GM12891 (cell line): ENCODE data around the gene AJUBA.
A peak's percentile ranks its signal among the peaks of the same experiment; 100 is the strongest.
"Not testable (repeated sequence)": the region's sequence is repeated elsewhere in the genome, so short reads cannot be mapped to it uniquely, and the experiment has no call there.

ENCODE experiments used
- DNase-seq: peaks from one replicate; pipeline ENCODE4 v3.0.0; 2011; ENCODE audit warnings: low spot score; ENCODE audit not compliant: insufficient read length
- FAIRE-seq: peaks from 2 replicates; lab custom pipeline; 2011; peaks lifted over from hg19 to GRCh38; lab: Jason Lieb, UNC
- PAX5 ChIP-seq: IDR thresholded peaks from 2 replicates; pipeline ENCODE4 v1.6.1; 2011; ENCODE audit warnings: low read length, moderate library complexity, mild to moderate bottlenecking; ENCODE audit not compliant: insufficient read depth, severe bottlenecking
- POLR2A ChIP-seq: IDR thresholded peaks from 2 replicates; pipeline ENCODE4 v1.6.1; 2011; ENCODE audit warnings: low read depth, low read length, control low read depth
- POLR2AphosphoS5 ChIP-seq: IDR thresholded peaks from 2 replicates; pipeline ENCODE4 v1.6.1; 2011; ENCODE audit warnings: low read depth, low read length, control low read depth
- POU2F2 ChIP-seq: IDR thresholded peaks from 2 replicates; pipeline ENCODE4 v1.6.1; 2011; ENCODE audit warnings: low read depth, mild to moderate bottlenecking, control low read depth, low read length, moderate library complexity
- SPI1 ChIP-seq: IDR thresholded peaks from 2 replicates; pipeline ENCODE4 v1.6.1; 2011; ENCODE audit warnings: low read depth, low read length, control low read depth
- TAF1 ChIP-seq: IDR thresholded peaks from 2 replicates; pipeline ENCODE4 v1.6.1; 2011; ENCODE audit warnings: low read depth, low read length, control low read depth

The AJUBA gene

GRCh38 chr14:23020143-23021128 lies 38.1 kb upstream of the AJUBA start:
- DNase-seq = no peak
- no peak for FAIRE-seq
- TF ChIP-seq PAX5 (no peak), POLR2A (no peak), POLR2AphosphoS5 (no peak), POU2F2 (no peak), TAF1 (no peak), SPI1 (no peak)

DNA sequence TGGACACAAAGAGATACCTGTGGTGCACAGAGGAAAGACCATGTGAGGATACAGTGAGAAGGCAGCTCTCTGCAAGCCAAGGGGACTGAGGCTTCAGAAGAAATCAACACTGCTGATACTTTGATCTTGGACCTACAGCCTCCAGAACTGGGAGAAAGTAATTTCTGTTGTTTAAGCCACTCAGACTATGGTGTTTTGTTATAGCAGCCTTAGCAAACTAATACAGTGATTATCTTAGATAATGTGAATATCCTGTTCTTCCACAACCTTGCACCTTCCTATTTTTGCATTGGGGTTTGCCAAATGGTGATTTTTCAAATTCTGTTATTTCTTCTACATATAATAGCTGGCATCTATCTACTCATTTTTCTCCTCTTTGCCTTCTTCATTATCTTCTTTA lies 35.8 kb upstream of the AJUBA start:
- no peak for DNase-seq
- TF ChIP-seq POLR2A (no peak), POLR2AphosphoS5 (no peak)
- no peak for FAIRE-seq

DNA sequence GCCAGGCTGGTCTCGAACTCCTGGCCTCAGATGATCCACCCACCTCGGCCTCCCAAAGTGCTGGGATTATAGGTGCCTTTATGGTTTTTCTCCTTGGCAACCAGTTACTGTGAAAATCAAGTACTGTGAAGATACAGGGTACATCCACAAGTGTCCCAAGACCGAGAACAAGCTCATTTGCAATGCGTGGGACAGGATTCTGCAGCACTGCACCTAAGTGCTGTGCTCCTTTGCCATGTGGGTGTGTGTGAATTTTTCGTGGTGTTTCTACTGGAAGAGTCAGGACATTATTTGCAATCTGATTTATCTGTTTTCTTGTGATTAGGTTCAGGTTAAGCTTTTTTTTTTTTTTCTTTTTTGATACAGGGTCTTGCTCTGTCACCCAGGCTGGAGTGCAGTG lies 34.7 kb upstream of the AJUBA start:
- FAIRE-seq = no peak
- no peak for DNase-seq
- TF ChIP-seq POLR2AphosphoS5 (no peak), SPI1 (no peak), TAF1 (no peak), PAX5 (no peak), POU2F2 (no peak), POLR2A (no peak)

DNA sequence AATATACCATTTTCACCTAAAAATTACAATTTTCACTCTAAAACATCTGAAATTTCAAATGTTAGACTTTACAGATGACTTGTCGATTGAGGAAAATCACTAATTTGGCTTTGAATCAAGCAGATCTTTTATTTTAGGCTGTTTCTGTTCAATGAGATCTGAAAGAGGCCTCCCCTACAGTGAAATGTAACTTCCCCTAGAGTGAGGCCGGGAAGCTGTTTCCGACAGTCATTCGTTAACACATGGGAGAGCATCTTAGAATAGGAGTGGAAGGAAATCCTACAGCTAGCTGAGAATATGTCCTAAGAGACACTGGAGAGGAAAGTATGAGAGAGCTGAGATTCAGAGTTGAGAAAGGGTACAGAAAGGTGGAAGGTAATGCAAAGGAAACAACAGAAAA lies 33.3 kb upstream of the AJUBA start:
- no peak for DNase-seq
- no peak for FAIRE-seq
- TF ChIP-seq PAX5 (no peak), POU2F2 (no peak), TAF1 (no peak), POLR2AphosphoS5 (no peak)

GRCh38 chr14:23013749-23014054 lies 31.4 kb upstream of the AJUBA start:
- DNase-seq, FAIRE-seq: not testable (repeated sequence)

- FAIRE-seq (no peak), DNase-seq (no peak)
- TF ChIP-seq POLR2A (no peak), TAF1 (no peak), POLR2AphosphoS5 (no peak), POU2F2 (no peak), SPI1 (no peak), PAX5 (no peak)
Measured at GRCh38 chr14:23013054-23013748, 30.9 kb upstream of the AJUBA start.

- TF ChIP-seq POLR2AphosphoS5 (no peak), POU2F2 (no peak), POLR2A (no peak), PAX5 (no peak), SPI1 (peak; percentile 69), TAF1 (peak; percentile 48; the same call in 1 of the 2 replicates)
- FAIRE-seq = peak; percentile 61
- peak; percentile 83 for DNase-seq
Measured at GRCh38 chr14:23009939-23010726, 27.8 kb upstream of the AJUBA start, which contains the start of gene C14orf93. Gene C14orf93, minus strand, starts transcription at chr14:23010143. Its CDS starts 11,120 bp downstream, at chr14:22999023.

- DNase-seq = no peak
- FAIRE-seq = no peak
- no peak for TF ChIP-seq POLR2A
- no peak for TF ChIP-seq POLR2AphosphoS5
- TF ChIP-seq PAX5 = no peak
- TF ChIP-seq POU2F2 = no peak
Measured at GRCh38 chr14:23009483-23009938, 27.2 kb upstream of the AJUBA start.

- FAIRE-seq (no peak), DNase-seq (no peak)
- no peak for TF ChIP-seq POLR2A
- no peak for TF ChIP-seq POU2F2
- no peak for TF ChIP-seq TAF1
- no peak for TF ChIP-seq POLR2AphosphoS5
- TF ChIP-seq PAX5 = no peak
- TF ChIP-seq SPI1 = no peak
Measured at GRCh38 chr14:23008831-23009230, 26.5 kb upstream of the AJUBA start.
